HG03558 (cell line): ENCODE results near the gene BTBD16.

ENCODE experiments used
- ATAC-seq: cut with Tn5 transposase; IDR thresholded peaks from one replicate; pipeline ENCODE4 v1.9.1; 2021; ENCODE audit warnings: moderate number of reproducible peaks; ENCODE audit not compliant: unreplicated experiment; ENCODE audit errors: extremely low read depth

Gene BTBD16

DNA sequence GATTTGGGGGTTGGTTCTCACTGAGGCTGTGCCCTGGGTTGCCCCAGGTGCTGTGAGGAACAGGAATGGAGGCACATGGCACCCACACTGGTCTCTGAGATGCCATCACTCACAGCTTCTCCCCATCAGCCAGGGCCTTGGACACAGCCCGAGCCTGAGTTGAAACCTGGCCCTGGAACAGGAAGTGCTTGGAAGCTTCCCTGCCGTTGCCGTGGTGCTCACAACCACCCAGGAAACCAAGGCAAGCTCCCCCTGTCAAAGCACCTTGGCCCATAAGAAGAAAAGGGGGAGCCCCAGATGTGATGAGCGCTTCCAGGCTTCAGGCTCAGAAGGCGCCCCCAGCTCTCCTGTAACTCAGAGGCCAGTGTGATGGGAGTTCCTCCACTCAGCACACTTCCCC is at the start of gene BTBD16:
BTBD16 (plus strand) TSS at position 221 of the 400 bp plus-strand sequence. CDS start 3,786 bp downstream, outside the sequence.
- no peak for ATAC-seq

DNA sequence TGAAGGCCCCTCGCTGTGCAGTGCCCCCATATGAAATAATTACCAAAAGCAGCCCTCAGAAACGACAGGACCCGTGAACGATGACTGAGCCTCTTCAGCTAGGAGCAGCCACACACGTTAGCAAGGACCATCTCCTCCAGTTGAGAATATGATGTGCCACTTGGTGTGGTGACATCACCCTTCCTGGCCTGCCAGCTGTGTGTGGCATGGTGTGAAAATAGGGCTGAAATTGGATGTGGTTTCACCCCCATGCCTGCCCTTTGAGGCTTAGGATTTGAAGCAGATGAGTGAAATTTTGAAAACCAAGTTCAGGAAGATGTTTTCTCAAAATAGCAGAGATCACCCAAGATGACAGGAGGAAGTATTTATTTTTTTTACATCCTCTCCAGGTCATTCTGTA is 49.1 kb upstream of the BTBD16 start:
- no peak for ATAC-seq

DNA sequence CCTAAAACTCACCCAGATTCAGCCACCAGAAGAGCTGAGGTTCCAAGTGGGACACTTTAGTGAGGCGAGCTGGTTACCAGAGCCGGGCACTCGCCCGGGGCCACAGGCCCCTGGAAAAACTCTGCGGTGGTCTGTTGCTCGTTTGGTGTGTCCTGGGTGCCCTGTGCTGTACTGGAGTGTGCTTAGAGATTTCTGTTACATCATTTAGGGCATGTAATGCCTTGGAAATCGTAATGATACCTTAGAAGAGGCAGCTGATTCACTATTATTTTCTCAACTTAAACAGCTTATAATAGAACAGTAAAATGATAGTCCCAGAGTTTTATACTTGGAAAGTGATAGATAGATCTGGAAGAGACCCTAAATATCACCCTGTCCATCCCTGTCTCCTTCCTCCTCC is 48.5 kb upstream of the BTBD16 start:
- ATAC-seq: no peak

DNA sequence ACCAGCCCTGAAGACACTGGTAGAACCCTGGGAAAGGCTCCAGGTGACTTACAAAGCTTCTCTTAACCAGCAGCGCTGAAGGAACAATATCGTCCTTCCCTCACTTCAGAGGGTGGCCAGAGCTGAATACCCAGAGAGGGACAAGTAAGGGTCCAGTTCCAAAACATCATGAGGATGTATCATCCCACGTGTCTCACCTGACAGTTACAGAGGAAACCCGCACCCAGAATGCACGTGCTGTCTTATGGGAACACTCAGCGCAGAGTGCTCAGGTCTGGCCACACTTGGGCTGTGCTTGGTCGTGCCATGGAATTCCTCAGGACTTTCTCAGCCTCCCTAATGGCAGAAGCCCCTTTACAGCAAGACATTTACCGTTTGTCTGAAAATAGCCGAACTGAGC is 46.9 kb upstream of the BTBD16 start:
- ATAC-seq: no peak

DNA sequence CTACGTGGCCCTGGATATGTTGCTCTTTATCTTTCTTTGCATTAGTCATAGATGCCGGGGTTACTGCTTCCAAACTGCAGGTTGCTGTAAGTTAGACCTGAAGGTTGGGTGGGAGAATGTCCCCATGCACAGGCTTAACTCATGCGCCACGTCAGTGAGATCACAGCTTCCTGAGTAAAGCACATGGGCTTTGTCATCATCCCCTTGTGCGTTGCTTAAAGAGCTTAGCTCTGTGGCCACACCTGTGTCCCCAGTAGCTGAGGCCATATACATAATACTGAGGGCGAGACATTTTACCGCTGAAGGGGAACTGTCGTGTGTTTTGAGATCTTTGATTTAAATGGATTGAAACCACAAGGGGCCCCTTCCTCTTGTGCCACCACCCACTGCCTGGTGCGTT is 45.8 kb upstream of the BTBD16 start:
- no peak for ATAC-seq

DNA sequence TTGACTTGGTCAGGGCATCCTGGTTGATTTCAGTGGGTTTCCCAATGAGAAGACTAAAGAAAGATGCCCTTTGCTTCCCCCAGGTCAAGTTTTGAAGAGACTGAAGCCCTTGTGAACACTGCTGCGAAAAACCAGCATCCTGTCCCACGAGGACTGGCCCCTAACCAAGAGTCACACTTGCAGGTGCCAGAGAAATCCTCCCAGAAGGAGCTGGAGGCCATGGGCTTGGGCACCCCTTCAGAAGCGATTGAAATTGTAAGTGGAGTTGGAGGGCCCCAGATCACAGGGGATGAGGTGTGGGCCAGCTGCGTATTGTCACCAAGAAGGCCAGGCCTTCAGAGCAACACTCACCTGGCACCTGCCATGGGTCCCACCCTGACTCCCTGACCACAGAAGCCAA is 43.3 kb upstream of the BTBD16 start:
- ATAC-seq: no peak

DNA sequence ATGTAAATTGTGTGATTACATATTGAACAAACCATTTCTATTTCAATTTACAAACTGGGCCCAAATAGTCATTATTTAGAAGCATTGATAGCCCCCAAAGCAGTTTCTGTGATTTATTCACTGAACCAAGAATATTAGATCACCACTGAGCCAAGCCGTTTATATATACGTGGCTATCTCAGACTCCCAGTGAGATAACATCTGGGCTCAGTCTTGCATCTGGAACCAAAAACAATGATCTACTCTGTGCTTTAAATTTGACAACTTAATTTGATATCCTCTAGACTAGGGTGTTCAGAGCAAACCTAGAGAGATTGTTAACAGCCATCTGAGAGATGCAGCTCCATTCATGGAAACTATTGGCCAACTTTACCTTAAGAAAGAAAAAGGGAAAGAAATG is 41.4 kb upstream of the BTBD16 start:
- no peak for ATAC-seq

DNA sequence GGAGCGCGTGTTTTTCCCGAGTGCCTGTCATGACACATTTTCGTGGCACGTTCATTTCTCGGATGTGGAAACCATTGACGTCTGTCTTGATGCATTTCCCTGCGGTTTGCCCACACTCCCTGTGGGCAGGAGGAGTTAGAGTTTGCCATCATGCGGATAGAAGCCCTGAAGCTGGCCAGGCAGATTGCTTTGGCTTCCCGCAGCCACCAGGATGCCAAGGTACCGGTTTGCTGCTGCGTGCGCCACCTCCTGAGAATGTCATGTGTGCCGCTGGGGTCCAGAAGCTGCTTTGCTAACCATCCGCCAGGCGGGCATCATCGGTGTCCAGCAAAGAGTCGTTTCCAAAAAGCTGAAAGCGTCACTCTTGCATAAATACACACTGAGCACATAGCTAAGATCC is 40.9 kb upstream of the BTBD16 start:
- no peak for ATAC-seq

DNA sequence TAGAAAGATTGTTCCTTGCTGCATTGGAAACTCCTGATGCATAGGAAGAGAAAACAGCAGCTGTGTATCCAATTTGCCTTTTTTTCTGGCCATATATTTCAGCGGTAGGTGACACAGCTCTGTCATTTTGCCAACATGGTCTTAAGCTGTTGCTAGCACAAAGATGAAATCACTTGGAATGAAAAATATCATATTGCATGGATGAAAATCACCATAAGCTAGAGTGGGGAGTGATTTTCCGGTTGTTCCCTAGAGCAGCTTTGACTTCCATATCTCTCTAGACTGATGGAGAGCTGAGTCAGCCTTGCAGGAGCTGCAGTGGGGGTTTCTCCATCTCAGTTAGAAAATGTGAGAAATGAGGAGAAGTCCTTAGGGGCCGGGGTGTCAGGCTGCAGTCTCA is 38.3 kb upstream of the BTBD16 start:
- ATAC-seq: no peak

DNA sequence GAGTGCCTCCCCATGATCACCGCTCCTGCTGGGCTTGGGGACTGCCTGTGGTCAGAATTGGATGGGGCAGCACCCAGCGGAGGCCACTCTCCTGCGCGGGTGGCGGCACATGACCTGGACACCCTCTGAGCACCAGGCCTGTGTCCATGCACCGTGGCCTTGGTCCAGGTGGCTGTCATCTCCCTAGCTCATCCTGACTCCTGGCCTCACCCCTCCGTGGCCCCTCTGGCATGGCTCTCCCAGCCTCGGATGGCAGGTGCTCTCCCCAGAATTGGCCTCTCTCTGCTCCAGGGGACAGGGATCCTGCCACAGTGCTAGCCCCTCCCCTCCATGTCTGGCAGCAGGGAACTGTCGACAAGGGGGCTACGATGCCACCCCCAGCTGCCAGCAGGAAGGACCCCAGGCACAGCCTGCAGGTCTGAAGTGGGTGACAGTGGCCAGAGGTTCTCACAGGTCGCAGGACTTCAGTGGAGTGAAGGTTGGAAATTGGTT is 37.2 kb upstream of the BTBD16 start:
- no peak for ATAC-seq

DNA sequence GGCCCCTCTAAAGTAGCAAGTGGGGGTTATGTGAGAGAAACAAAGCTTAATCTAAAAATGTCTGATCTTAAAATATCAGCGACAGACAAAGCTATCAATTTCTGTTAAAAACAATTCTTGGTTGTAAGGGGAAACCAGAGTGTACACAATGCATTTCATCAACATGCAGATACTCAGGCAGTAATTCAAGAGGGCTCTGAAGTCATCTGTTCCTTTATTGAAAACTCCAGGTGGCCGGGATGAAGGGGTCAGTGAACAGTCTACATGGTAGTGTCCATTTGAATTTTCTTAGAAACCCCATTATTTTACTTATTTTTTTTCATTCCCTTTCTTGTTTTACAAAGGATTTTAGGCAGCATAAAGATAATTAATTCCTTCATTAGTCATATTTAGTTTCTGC is 36.7 kb upstream of the BTBD16 start:
- no peak for ATAC-seq

DNA sequence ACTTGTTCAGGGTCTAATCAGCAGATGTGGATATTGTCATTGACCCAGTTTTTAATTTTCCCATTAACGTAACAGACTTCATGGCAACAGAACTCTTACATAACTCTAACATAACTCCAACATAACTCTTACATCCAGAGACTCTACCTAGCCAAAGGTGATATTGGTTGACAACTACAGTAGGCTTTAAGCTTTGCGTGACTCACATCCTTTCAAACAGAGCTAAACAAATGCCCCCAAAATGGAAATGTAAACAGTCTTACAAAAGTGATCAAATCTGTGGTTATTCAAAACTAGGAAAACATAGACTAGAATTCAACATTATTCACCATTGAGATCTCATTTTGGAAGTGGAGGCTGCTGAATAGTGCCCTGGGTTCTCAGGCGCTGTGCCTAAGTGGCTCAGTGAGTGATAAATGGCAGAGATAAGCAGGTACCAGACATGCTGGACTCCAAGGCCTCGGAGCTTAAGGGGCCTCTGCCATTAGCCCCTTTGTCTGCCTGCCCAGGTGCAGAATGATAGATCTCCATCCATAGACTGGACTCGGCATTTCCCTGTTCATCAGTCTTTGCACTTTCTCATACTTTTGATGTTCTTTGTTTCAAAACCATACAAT is 34.3 kb upstream of the BTBD16 start:
- no peak for ATAC-seq

DNA sequence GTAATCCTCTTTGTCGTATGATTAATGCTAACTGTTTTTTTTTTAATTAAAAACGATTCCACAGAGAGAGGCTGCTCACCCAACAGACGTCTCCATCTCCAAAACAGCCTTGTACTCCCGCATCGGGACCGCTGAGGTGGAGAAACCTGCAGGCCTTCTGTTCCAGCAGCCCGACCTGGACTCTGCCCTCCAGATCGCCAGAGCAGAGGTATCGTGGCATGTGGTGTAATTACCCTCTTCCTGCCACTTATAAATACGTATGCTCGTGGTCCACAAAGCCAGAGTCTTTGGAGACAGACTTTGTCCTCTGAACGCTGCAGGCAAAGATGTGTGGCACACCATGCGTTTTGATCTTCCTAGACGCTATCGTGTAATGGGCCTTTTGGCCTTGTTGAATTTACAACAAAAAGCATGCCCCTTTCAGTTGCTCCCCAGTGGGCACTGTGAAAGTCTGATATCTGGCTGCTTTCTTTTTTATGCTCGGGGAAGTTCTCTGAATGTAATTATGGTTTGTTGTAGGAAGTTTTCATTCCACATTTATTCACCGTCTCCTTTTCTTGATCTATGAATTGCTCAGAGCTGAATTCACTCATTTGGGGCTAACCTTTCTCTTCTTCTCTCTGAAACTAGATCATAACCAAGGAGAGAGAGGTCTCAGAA is 33.6 kb upstream of the BTBD16 start:
- no peak for ATAC-seq

DNA sequence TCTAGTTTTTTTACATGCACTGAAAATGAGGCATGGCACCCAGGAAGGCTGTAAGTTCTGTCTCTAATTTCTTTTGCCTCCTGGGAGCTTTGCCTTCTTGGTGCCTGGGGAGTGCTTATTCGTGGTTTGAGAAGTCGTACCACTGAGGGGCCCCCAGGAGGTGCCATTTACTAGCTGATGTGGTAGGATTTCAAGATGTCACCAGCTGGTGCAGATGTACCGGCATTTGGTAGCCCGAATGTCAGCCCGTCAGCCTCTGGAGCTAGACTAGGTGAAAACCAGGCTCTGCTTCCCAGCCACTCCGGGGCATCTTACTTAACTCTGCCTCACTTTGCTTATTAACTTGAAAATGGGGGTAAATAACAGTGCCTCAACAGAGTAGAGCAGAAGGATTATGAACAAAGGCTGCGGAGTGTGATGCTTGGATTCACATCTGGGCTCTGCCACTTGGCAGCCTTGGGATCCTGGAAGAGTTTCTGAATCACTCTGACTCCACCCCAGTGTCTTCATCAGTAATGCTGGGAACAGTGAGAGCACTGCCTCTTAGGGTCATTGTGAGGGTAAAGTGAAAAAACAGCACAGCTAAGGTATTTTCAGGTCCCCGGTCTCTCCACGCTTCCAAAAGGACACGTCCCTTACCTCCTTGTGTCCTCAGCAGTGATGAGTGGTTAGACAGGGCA is 31.4 kb upstream of the BTBD16 start:
- ATAC-seq: no peak

DNA sequence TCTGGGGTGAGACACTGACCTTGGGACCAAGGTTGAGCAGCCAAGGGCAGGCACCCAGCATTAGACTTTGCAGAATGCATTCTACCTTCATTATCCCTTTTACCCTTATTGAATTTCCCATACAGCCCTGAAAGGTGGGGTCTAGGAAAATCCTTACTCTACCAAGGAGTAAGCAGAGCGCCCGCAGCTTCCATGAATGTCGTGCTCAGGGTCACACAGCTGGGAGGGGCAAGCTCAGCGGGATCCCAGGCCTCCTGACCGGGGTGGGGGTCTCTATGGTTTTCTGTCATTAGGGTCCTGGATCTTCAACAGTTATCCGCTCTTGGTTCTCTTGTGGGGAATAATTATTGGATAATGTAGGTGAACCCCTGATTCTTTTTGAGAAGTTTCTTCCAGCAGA is 30.7 kb upstream of the BTBD16 start:
- ATAC-seq: no peak

DNA sequence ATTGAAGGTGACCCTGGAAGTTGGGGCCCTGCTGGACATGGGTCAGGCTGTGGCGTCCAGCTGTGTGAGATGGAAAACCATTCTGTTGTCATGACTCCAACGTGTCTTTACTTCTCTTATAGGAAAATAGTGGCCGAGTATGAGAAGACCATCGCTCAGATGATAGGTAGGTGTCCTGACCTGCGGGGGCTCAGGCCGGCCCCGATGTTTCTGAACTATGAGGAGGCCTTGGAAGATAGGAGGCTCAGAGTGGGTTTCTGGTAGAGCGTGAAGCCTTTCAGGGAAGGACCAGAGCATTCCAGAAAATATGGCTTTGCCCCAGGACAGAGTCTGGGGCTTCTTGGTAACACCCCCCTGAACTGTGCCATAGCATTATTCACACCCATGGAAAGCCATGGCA is 29.3 kb upstream of the BTBD16 start:
- no peak for ATAC-seq

DNA sequence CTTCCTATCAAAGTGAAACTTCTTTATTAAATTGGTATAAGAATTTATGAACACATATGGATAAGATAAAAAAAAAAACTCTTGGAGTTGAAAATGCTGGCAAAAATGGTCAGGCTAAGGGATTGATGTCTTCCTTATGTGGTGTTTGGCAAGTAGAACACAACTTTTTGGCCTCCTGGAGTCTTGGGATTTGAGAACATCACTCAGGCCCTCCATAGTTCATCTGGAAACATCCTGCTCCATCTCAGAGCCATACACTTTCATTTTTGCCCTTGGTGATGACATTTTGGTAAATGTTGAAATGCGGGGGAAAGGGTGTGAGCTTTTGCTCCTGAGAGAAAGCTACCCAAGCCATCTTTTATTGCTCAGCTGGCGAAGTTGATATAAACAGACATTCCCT is 27.5 kb upstream of the BTBD16 start:
- no peak for ATAC-seq

DNA sequence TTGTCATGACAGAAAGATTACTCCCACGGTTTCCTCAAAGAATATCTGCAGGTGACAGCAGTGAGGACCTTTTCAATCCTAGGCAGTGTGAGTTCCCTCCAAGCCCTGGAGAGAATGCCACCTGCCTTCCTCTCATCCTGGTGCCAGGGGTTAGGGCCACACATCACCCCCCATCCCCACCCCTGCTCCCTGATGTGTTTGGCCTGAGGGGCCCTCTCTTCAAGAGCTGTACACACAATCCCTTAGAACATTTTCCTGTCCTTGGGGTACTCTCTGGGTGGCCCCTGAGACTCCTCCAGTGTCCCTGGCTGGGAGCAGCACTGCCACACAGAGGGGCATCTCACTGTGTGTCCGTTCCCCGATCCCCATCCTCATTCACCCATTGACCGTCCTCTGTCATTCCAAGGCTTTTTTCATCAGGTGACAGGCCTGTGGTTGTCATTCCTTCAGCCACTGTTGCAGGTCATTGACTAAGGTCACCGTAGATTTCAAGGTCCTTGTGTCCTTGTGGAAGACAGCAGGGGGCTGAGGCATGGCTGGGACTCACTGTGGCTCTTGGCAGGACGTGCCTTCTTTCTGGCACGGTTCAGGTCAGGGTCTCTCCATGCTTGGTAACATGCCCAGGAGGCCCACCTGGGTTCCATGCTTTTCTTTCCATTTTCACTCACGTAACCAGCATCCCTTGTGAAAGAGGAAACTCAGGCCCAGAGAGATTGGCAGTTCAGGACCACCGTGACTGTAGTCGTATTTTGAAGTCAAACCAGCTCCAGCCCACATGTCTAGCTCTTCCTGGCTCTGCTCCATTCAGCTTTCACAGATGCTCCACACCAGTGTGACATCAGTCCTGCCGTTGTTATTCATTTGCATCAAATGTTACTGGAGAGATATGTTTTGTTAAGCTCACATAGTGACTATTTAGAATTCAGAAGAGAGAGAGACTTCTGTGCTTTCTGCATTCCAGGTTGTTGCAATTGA is 26.8 kb upstream of the BTBD16 start:
- ATAC-seq: no peak

DNA sequence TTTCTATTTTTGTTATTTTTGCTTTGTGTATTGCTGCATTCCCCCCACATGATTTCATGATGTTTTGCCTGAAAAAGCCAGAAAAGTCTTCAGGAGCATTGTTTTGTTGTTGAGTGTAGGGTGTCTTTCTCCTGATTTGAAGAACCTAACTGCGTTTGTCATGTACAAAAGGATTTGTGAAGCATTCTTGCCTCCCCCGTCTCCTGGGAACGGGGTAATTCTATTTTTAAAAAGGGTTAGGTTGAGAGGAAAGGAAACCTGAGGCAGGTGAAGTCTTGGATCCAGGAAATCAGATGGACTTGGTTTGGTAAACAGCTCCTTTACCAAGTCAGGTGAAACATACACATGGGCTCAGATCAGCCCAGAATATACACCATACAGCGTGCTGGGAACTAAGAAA is 26.0 kb upstream of the BTBD16 start:
- ATAC-seq: no peak

DNA sequence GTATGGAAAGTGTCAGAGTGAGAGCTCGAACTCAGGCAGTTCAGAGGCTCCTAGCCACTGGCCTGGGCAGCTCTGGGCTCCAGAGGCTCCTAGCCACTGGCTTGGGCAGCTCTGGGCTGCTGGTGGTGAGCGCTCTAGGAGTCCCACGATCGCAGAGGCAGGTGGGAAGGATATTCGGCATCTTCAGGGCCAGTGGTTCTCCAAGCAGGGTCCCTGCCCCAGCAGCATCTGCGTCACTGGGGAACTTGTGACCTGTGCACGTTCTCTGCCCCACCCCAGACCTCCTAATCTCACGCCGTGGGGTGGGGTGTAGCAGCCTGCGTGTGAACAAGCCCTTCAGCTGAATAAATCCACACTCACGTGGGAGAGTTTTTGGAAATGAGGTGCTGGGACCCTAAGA is 25.2 kb upstream of the BTBD16 start:
- ATAC-seq: no peak
